Astrocyte (in vitro differentiated cells and primary cell): ENCODE measurements around the gene NOD1. TPM values are rescaled to one million over a fixed set of nuclear protein-coding genes. Genes with fewer than 3 reads are reported as not detected.

ENCODE experiments used
- DNase-seq: peaks from one replicate; pipeline ENCODE4 v3.0.0-alpha.2; 2010; ENCODE audit warnings: low read depth
- FAIRE-seq: peaks from 2 replicates; lab custom pipeline; 2011; peaks lifted over from hg19 to GRCh38; lab: Jason Lieb, UNC
- H2AFZ ChIP-seq: 2 replicates; pipeline ENCODE4 v1.6.0; 2012; ENCODE audit warnings: low read depth, low read length, inconsistent platforms
- H3K27ac ChIP-seq: 2 replicates; pipeline ENCODE4 v1.5.1; 2011; ENCODE audit warnings: low read depth, low read length, inconsistent platforms
- H3K27me3 ChIP-seq: 2 replicates; pipeline ENCODE4 v1.6.0; 2011; ENCODE audit warnings: low read length, inconsistent platforms; ENCODE audit not compliant: insufficient read depth
- H3K36me3 ChIP-seq: 2 replicates; pipeline ENCODE4 v1.5.1; 2011; ENCODE audit warnings: low read length, inconsistent platforms; ENCODE audit not compliant: insufficient read depth
- H3K4me1 ChIP-seq: 2 replicates; pipeline ENCODE4 v1.5.1; 2011; ENCODE audit warnings: low read length, inconsistent platforms; ENCODE audit not compliant: insufficient read depth
- H3K4me2 ChIP-seq: 2 replicates; pipeline ENCODE4 v1.6.0; 2012; ENCODE audit warnings: low read length, inconsistent platforms
- H3K4me3 ChIP-seq: 2 replicates; pipeline ENCODE4 v1.5.1; 2011; ENCODE audit warnings: low read depth, mild to moderate bottlenecking, low read length, inconsistent platforms; ENCODE audit not compliant: insufficient read depth
- H3K79me2 ChIP-seq: 2 replicates; pipeline ENCODE4 v1.6.0; 2012; ENCODE audit warnings: mild to moderate bottlenecking, low read length, inconsistent platforms; ENCODE audit not compliant: insufficient read depth
- H3K9ac ChIP-seq: 2 replicates; pipeline ENCODE4 v1.6.0; 2012; ENCODE audit warnings: mild to moderate bottlenecking, low read length, inconsistent platforms
- H3K9me3 ChIP-seq: 2 replicates; pipeline ENCODE4 v1.5.1; 2012; ENCODE audit warnings: low read depth, mild to moderate bottlenecking, low read length, inconsistent platforms; ENCODE audit not compliant: insufficient read depth
- H4K20me1 ChIP-seq: 2 replicates; pipeline ENCODE4 v1.6.0; 2012; ENCODE audit warnings: low read length, inconsistent platforms; ENCODE audit not compliant: insufficient read depth
- H3K27ac Mint-ChIP-seq: one replicate; pipeline ENCODE4 v1.8.0; 2021; ENCODE audit warnings: mild to moderate bottlenecking, mixed read lengths; ENCODE audit not compliant: unreplicated experiment
- H3K27me3 Mint-ChIP-seq: one replicate; pipeline ENCODE4 v1.8.0; 2021; ENCODE audit warnings: low read depth, mixed read lengths; ENCODE audit not compliant: unreplicated experiment
- H3K36me3 Mint-ChIP-seq: one replicate; pipeline ENCODE4 v1.8.0; 2021; ENCODE audit warnings: low read depth, mixed read lengths; ENCODE audit not compliant: unreplicated experiment
- H3K4me1 Mint-ChIP-seq: one replicate; pipeline ENCODE4 v1.8.0; 2021; ENCODE audit warnings: low read depth, mixed read lengths; ENCODE audit not compliant: unreplicated experiment
- H3K4me3 Mint-ChIP-seq: one replicate; pipeline ENCODE4 v1.8.0; 2021; ENCODE audit warnings: mild to moderate bottlenecking, moderate library complexity, mixed read lengths; ENCODE audit not compliant: unreplicated experiment
- H3K9me3 Mint-ChIP-seq: one replicate; pipeline ENCODE4 v1.8.0; 2021; ENCODE audit warnings: mild to moderate bottlenecking, mixed read lengths; ENCODE audit not compliant: unreplicated experiment
- EZH2 ChIP-seq: IDR thresholded peaks from 2 replicates; pipeline ENCODE4 v1.6.1; 2012; ENCODE audit warnings: mild to moderate bottlenecking, low read length, inconsistent platforms; ENCODE audit not compliant: insufficient read depth
- total RNA-seq: library from RNA; stranded (reverse); gene quantifications from 2 replicates; pipeline ENCODE4 v1.2.1, GENCODE V29; 2021
- TF ChIP-seq, protein P1 (sequence below): IDR thresholded peaks from 2 replicates; pipeline ENCODE4 v1.5.1; 2011; ENCODE audit warnings: low read depth, mild to moderate bottlenecking, inconsistent platforms, low read length, moderate library complexity; ENCODE audit not compliant: insufficient read depth

NOD1 gene
- total RNA-seq, 1 donor from 2014 or later, result 9.7 TPM

DNA sequence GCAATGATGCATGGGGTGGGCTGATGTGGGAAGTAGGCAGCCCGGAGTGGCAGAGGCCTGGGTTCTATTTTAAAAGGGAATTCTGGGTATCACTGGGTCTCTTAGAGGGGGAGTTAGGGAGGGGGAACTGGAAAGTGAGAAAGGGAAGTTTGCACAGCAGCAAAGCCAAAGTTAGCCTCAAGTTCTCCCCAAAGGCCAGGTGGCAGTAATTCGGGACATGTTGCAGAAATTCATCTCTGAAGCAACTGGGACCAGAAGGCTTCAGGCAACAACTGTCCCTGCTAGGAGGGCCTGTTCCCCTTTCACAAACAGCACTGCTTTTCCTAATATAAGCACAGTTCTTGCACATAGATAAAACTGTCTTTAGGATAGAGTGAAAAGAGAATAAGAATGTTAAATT is 67.4 kb downstream of the NOD1 start:
- Histone ChIP-seq H3K79me2 (no peaks in the 10 kb centered on the region), H3K4me1 (no peaks in the 10 kb centered on the region), H3K36me3 (no peaks in the 10 kb centered on the region), H4K20me1 (no peaks in the 10 kb centered on the region), H3K27ac (no peak overlapping the region), H2AFZ (no peak overlapping the region), H3K9ac (no peak overlapping the region), H3K4me2 (no peak overlapping the region), H3K4me3 (no peak overlapping the region), H3K9me3 (peaks cover 3% of the 10 kb centered on the region), H3K27me3 (no peaks in the 10 kb centered on the region)
- TF ChIP-seq EZH2, result no peak
- TF ChIP-seq, protein P1, sequence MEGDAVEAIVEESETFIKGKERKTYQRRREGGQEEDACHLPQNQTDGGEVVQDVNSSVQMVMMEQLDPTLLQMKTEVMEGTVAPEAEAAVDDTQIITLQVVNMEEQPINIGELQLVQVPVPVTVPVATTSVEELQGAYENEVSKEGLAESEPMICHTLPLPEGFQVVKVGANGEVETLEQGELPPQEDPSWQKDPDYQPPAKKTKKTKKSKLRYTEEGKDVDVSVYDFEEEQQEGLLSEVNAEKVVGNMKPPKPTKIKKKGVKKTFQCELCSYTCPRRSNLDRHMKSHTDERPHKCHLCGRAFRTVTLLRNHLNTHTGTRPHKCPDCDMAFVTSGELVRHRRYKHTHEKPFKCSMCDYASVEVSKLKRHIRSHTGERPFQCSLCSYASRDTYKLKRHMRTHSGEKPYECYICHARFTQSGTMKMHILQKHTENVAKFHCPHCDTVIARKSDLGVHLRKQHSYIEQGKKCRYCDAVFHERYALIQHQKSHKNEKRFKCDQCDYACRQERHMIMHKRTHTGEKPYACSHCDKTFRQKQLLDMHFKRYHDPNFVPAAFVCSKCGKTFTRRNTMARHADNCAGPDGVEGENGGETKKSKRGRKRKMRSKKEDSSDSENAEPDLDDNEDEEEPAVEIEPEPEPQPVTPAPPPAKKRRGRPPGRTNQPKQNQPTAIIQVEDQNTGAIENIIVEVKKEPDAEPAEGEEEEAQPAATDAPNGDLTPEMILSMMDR, result no peak
- FAIRE-seq, result no peak
- Mint-ChIP-seq H3K4me1 (peaks cover 2% of the 10 kb centered on the region), H3K4me3 (no peak overlapping the region), H3K36me3 (peaks cover 11% of the 10 kb centered on the region), H3K27ac (no peak overlapping the region), H3K9me3 (no peaks in the 10 kb centered on the region), H3K27me3 (peaks cover 2% of the 10 kb centered on the region)
- DNase-seq, result no peak

DNA sequence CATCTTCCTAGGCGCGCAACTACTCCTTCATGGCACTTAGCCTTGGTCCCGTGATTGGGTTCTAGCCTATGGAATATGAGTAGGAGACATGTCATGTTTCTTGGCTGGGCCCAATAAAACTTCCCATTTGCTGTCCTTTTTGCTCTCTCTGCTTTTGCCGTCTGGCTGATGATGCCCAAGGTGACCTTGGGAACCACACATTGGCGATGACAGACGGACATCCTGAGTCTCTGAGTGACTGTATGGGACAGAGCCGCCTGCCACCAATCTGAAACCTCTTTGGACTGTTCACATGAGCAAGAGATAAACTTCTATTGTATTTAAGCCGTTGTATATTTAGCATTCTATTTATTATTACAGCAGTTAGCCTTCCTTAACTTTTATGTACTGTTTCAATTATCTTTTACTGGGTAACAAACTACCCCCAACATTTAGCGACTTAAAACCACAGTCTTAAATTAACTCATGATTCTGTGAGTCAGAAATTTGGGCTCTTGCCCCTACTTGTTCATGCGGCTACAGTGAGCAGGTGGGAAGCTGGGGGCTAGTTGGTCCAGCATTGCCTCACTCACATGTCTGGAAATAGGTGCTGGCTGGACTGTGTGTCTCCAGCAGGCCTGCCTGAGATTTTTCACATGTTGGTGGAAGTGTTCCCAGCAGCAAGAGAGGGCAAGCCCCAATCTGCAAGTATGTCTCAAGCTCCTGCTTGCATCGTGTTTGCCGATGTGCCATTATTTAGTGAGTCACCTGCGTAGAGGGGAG is 71.7 kb downstream of the NOD1 start:
- H3K27ac Mint-ChIP-seq, result no peak overlapping the region
- peaks cover 11% of the 10 kb centered on the region for H3K36me3 Mint-ChIP-seq
- FAIRE-seq (no peak), DNase-seq (peak; percentile 75)
- H4K20me1 ChIP-seq, result no peaks in the 10 kb centered on the region
- H2AFZ ChIP-seq, result no peak overlapping the region
- H3K4me3 ChIP-seq, result no peak overlapping the region
- H3K4me1 ChIP-seq, result no peaks in the 10 kb centered on the region
- no peaks in the 10 kb centered on the region for H3K27me3 ChIP-seq
- TF ChIP-seq, protein P1, result no peak
- no peak for TF ChIP-seq EZH2
- no peaks in the 10 kb centered on the region for H3K9me3 ChIP-seq
- no peak overlapping the region for H3K9ac ChIP-seq
- H3K27ac ChIP-seq, result no peak overlapping the region
- no peaks in the 10 kb centered on the region for H3K36me3 ChIP-seq
- H3K9me3 Mint-ChIP-seq, result no peaks in the 10 kb centered on the region
- no peaks in the 10 kb centered on the region for H3K27me3 Mint-ChIP-seq
- H3K4me2 ChIP-seq, result no peak overlapping the region
- peaks cover 2% of the 10 kb centered on the region for H3K4me1 Mint-ChIP-seq
- H3K79me2 ChIP-seq, result no peaks in the 10 kb centered on the region
- no peak overlapping the region for H3K4me3 Mint-ChIP-seq

GRCh38 chr7:30405179-30405578 is 73.4 kb downstream of the NOD1 start:
- Mint-ChIP-seq H3K9me3 (no peaks in the 10 kb centered on the region), H3K36me3 (peaks cover 8% of the 10 kb centered on the region), H3K4me3 (no peak overlapping the region), H3K4me1 (peaks cover 2% of the 10 kb centered on the region), H3K27ac (no peak overlapping the region), H3K27me3 (no peaks in the 10 kb centered on the region)
- H3K4me2 ChIP-seq, result no peak overlapping the region
- FAIRE-seq, result no peak
- no peak overlapping the region for H2AFZ ChIP-seq
- no peaks in the 10 kb centered on the region for H3K79me2 ChIP-seq
- no peak for DNase-seq
- no peaks in the 10 kb centered on the region for H4K20me1 ChIP-seq
- H3K27ac ChIP-seq, result no peak overlapping the region
- H3K9me3 ChIP-seq, result no peaks in the 10 kb centered on the region
- H3K36me3 ChIP-seq, result no peaks in the 10 kb centered on the region
- no peaks in the 10 kb centered on the region for H3K4me1 ChIP-seq
- no peak for TF ChIP-seq EZH2
- TF ChIP-seq, protein P1, result no peak
- no peak overlapping the region for H3K9ac ChIP-seq
- H3K27me3 ChIP-seq, result no peaks in the 10 kb centered on the region
- H3K4me3 ChIP-seq, result no peak overlapping the region
